Ishikawa (cell line): ENCODE measurements around the gene MYH2.

Source experiments
- CREB1 ChIP-seq: IDR thresholded peaks from 2 replicates; pipeline ENCODE4 v1.6.1; 2012; ENCODE audit warnings: low read depth
- EGR1 ChIP-seq: IDR thresholded peaks from 2 replicates; pipeline ENCODE4 v1.6.1; 2012
- EP300 ChIP-seq: IDR thresholded peaks from 2 replicates; pipeline ENCODE4 v1.6.1; 2012; ENCODE audit warnings: borderline replicate concordance
- FOXM1 ChIP-seq: IDR thresholded peaks from 2 replicates; pipeline ENCODE4 v1.6.1; 2012; ENCODE audit warnings: low read depth, borderline replicate concordance
- NFIC ChIP-seq: IDR thresholded peaks from 2 replicates; pipeline ENCODE4 v1.6.1; 2012
- RAD21 ChIP-seq: IDR thresholded peaks from 2 replicates; pipeline ENCODE4 v1.6.1; 2012; ENCODE audit warnings: low read depth
- TAF1 ChIP-seq: IDR thresholded peaks from 2 replicates; pipeline ENCODE4 v1.6.1; 2012; ENCODE audit warnings: low read depth, mild to moderate bottlenecking
- TCF12 ChIP-seq: IDR thresholded peaks from 2 replicates; pipeline ENCODE4 v1.6.1; 2012; ENCODE audit warnings: low read depth
- TEAD4 ChIP-seq: IDR thresholded peaks from 2 replicates; pipeline ENCODE4 v1.6.1; 2012
- USF1 ChIP-seq: IDR thresholded peaks from 2 replicates; pipeline ENCODE4 v1.6.1; 2012
- YY1 ChIP-seq: IDR thresholded peaks from 2 replicates; pipeline ENCODE4 v1.6.1; 2012; ENCODE audit warnings: low read depth
- ZBTB7A ChIP-seq: IDR thresholded peaks from 2 replicates; pipeline ENCODE4 v1.6.1; 2012; ENCODE audit warnings: low read depth
- TF ChIP-seq, protein P1 (sequence below): IDR thresholded peaks from 2 replicates; pipeline ENCODE4 v1.6.1; 2012
- TF ChIP-seq, protein P2 (sequence below): IDR thresholded peaks from 2 replicates; pipeline ENCODE4 v1.6.1; 2012; ENCODE audit warnings: low read depth, mild to moderate bottlenecking

MYH2 gene

DNA sequence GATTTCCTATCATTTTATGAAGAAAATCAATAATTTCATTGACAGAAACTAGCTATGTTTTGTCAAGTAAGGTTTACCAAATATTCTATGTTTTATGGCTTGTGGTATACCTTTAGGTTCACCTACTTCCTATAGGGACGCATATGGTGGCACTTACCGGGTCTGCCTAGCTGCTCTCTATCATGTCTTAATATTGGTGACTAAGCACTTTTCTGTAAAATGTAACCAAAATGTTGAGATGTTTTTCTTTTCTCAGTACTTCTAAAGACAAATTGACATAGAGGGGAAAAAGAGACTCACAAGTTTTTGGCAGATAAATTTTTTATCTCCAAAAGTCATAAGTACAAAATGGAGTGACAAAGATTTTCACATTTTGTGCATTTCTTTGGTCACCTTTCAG lies 57.5 kb downstream of the MYH2 start:
- no peak for TF ChIP-seq USF1

DNA sequence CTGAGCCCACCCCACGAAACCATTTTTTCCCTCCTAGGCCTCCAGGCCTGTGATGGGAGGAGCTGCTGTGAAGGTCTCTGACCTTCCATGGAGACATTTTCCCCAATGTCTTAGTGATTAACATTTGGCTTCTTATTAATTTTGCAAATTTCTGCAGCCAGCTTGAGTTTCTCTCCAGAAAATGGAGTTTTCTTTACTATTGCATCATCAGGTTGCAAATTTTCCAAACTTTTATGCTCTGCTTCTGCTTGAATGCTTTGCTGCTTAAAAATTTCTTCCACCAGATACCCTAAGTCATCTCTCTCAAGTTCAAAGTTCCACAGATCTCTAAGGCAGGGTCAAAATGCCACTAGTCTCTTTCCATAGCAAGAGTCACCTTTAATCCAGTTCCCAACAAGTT lies 67.2 kb downstream of the MYH2 start:
- TF ChIP-seq TAF1 (no peak), NFIC (no peak), ZBTB7A (no peak)

DNA sequence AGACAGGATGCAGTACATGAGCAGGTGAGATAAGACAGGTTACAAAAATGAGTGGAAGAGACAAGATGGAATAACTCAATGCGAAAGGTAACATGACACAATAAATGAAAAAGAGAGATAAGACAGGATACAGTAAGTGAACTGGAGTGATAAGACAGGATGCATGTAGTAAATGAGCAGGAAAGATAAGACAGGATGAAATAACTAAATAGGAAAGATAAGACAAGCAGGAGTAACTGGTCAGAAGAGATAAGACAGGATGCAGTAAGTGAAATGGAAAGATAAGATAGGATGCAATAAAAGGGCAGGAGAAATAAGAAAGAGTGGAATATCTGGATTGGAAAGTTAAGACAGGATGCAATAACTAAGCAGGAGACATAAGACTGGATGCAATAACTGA lies 71.8 kb downstream of the MYH2 start:
- TF ChIP-seq TEAD4 (no peak), YY1 (no peak), NFIC (no peak), TCF12 (no peak), FOXM1 (no peak), TAF1 (no peak), EGR1 (no peak), EP300 (no peak), RAD21 (no peak), ZBTB7A (no peak), CREB1 (no peak), USF1 (no peak)
- TF ChIP-seq, protein P1, sequence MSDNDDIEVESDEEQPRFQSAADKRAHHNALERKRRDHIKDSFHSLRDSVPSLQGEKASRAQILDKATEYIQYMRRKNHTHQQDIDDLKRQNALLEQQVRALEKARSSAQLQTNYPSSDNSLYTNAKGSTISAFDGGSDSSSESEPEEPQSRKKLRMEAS, result no peak
- TF ChIP-seq, protein P2, sequence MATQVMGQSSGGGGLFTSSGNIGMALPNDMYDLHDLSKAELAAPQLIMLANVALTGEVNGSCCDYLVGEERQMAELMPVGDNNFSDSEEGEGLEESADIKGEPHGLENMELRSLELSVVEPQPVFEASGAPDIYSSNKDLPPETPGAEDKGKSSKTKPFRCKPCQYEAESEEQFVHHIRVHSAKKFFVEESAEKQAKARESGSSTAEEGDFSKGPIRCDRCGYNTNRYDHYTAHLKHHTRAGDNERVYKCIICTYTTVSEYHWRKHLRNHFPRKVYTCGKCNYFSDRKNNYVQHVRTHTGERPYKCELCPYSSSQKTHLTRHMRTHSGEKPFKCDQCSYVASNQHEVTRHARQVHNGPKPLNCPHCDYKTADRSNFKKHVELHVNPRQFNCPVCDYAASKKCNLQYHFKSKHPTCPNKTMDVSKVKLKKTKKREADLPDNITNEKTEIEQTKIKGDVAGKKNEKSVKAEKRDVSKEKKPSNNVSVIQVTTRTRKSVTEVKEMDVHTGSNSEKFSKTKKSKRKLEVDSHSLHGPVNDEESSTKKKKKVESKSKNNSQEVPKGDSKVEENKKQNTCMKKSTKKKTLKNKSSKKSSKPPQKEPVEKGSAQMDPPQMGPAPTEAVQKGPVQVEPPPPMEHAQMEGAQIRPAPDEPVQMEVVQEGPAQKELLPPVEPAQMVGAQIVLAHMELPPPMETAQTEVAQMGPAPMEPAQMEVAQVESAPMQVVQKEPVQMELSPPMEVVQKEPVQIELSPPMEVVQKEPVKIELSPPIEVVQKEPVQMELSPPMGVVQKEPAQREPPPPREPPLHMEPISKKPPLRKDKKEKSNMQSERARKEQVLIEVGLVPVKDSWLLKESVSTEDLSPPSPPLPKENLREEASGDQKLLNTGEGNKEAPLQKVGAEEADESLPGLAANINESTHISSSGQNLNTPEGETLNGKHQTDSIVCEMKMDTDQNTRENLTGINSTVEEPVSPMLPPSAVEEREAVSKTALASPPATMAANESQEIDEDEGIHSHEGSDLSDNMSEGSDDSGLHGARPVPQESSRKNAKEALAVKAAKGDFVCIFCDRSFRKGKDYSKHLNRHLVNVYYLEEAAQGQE, result no peak

DNA sequence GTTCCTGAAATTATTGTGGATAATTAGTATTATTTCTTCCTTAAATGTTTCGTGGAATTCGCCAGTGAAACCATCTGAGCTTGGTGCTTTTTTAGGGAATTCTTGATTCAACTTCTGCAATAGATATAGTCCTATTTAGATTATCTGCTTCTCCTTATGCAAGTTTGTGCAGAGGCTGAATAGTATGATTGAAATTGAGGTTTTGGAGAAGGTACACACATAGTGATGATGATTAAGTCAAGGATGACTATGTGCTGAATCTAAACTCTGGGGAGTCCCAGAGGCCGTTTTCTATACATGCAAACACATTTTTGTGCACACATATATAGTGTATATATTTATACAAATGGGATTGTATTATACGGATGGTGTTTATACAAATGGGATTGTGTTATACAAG lies 74.9 kb downstream of the MYH2 start:
- TF ChIP-seq ZBTB7A (no peak), NFIC (no peak), USF1 (no peak), EP300 (no peak), TEAD4 (no peak), RAD21 (no peak)
- TF ChIP-seq, protein P2, result no peak

- TF ChIP-seq NFIC (no peak), CREB1 (no peak), EP300 (no peak)
Observed at GRCh38 chr17:10471858-10472257, 77.6 kb downstream of the MYH2 start.
